Transverse colon (tissue), 4 donors: ENCODE data around the gene LAMA4. TPM values are rescaled to one million over a fixed set of nuclear protein-coding genes. Genes with fewer than 3 reads are reported as not detected.

Experiments
- DNase-seq: peaks from one replicate; pipeline ENCODE4 v3.0.0-alpha.2; 2019
- H3K27ac ChIP-seq, 4 donors: fragments of 200-600 bp; sonication (generic); 2 replicates each; pipeline ENCODE4 v1.5.1; 2016 to 2018; ENCODE audit warnings: inconsistent platforms in 4 of 4
- H3K27me3 ChIP-seq: fragments of 200-600 bp; sonication (generic); 2 replicates; pipeline ENCODE4 v1.5.1; 2017; ENCODE audit warnings: inconsistent platforms
- H3K36me3 ChIP-seq, 4 donors: fragments of 200-600 bp; sonication (generic); 2 replicates each; pipeline ENCODE4 v1.5.1; 2017 to 2019; ENCODE audit warnings: inconsistent platforms in 4 of 4
- H3K4me1 ChIP-seq, 4 donors: fragments of 200-600 bp; sonication (generic); 2 replicates each; pipeline ENCODE4 v1.5.1; 2017 to 2020; ENCODE audit warnings: inconsistent platforms in 4 of 4
- H3K4me3 ChIP-seq, 4 donors: fragments of 200-600 bp; sonication (generic); 1 replicate in 1 of 4; 2 replicates in 3 of 4; pipeline versions ENCODE4 v1.5.1 to v1.6.1; 2017 to 2019; ENCODE audit warnings: inconsistent platforms in 4 of 4
- H3K9me3 ChIP-seq, 2 donors: fragments of 200-600 bp; sonication (generic); 2 replicates each; pipeline ENCODE4 v1.5.1; 2017 to 2019; ENCODE audit warnings: inconsistent platforms in 2 of 2
- EP300 ChIP-seq: sonication (generic); formaldehyde crosslinking; IDR thresholded peaks from one replicate; pipeline ENCODE4 v1.6.1; 2017; ENCODE audit warnings: antibody characterized with exemption, low read depth
- POLR2A ChIP-seq: fragments of 450-650 bp; IDR thresholded peaks from one replicate; pipeline ENCODE4 v1.6.1; 2016; ENCODE audit warnings: antibody characterized with exemption, mild to moderate bottlenecking, moderate library complexity
- POLR2AphosphoS5 ChIP-seq, 3 donors: sonication (generic); formaldehyde crosslinking; IDR thresholded peaks; one replicate each; pipeline ENCODE4 v1.6.1; 2016; ENCODE audit warnings: antibody characterized with exemption in 3 of 3
- WGBS, 2 donors: methylation state at CpG; one replicate each; pipeline ENCODE4 v1.1.5; 2018; ENCODE audit warnings: low coverage in 1 of 2; 5-methylcytosine and 5-hydroxymethylcytosine counted together
- in situ Hi-C, 4 donors: fragments of 200-750 bp; cut with MboI; loops; one replicate each; pipeline versions ENCODE4 v1.15.0 to v1.15.1; 2017; ENCODE audit warnings: low sequenced_read_pairs in 3 of 4, low pct_ligation_motif_present in 1 of 4, low pct_unique_long_range_greater_than_20kb in 1 of 4
- intact Hi-C: fragments of 100-400 bp; cut with DNase I; formaldehyde crosslinking; loops from one replicate; pipeline ENCODE4 v1.15.1; 2023; ENCODE audit warnings: low total_unique reads
- total RNA-seq, 4 donors: library from RNA; depleted of rRNA; stranded (reverse); fragments of >200 nt; gene quantifications; one replicate each; pipeline ENCODE4 v1.1.0, GENCODE V29; 2016
- TF ChIP-seq, protein P1 (sequence below), 5 experiments: fragments of 200-600 bp in 3 of 5; fragments of 450-650 bp in 2 of 5; sonication (generic) in 3 of 5; IDR thresholded peaks; 1 replicate in 2 of 5; 2 replicates in 3 of 5; pipeline ENCODE4 v1.5.1; 2016 to 2017; ENCODE audit warnings: antibody characterized with exemption in 5 of 5, inconsistent platforms in 3 of 5, mild to moderate bottlenecking in 2 of 5, moderate library complexity in 1 of 5

Gene LAMA4
- total RNA-seq, 4 donors from 2014 or later, result 27.3 to 54.9 (median 40.1) TPM

DNA sequence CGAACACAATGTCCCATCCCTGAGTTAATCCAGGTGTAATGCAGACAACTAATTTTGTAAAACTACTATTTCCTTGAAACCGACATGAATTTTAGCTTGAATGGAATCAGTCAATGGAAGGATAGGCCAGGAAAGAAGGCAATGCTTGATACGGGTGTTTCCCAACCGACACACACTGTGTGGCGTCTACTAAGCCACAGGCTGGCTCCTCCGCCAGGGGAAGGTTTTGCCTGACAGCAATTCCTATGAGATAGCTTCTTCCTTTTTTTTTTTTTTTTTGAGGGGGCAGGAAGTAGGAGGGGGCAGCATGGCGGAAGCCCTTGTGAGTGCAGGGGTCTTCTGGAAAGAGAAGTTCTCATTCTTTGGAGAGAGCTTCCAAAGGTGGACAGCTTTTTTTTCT, 12.0 kb upstream of the LAMA4 start:
- in situ Hi-C loops (no loop called here), intact Hi-C loops (no loop called here)
- no peaks in the 10 kb centered on the region for H3K9me3 ChIP-seq
- no peaks in the 10 kb centered on the region for H3K36me3 ChIP-seq
- no peaks in the 10 kb centered on the region for H3K27me3 ChIP-seq
- WGBS, 2 donors, result 80 to 83% methylated on average over 6 to 7 of the region's 7 CpGs
- no peak overlapping the region for H3K4me3 ChIP-seq
- no peak for DNase-seq
- no peak for TF ChIP-seq POLR2AphosphoS5 (IDR thresholded peaks at IDR 0.05)
- no peak for TF ChIP-seq POLR2A
- no peak for TF ChIP-seq EP300
- TF ChIP-seq, protein P1, sequence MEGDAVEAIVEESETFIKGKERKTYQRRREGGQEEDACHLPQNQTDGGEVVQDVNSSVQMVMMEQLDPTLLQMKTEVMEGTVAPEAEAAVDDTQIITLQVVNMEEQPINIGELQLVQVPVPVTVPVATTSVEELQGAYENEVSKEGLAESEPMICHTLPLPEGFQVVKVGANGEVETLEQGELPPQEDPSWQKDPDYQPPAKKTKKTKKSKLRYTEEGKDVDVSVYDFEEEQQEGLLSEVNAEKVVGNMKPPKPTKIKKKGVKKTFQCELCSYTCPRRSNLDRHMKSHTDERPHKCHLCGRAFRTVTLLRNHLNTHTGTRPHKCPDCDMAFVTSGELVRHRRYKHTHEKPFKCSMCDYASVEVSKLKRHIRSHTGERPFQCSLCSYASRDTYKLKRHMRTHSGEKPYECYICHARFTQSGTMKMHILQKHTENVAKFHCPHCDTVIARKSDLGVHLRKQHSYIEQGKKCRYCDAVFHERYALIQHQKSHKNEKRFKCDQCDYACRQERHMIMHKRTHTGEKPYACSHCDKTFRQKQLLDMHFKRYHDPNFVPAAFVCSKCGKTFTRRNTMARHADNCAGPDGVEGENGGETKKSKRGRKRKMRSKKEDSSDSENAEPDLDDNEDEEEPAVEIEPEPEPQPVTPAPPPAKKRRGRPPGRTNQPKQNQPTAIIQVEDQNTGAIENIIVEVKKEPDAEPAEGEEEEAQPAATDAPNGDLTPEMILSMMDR (IDR thresholded peaks at IDR 0.05), result no peak
- H3K4me1 ChIP-seq, result peaks cover 0 to 12% (median 4%) of the 10 kb centered on the region in 4 donors
- no peak overlapping the region for H3K27ac ChIP-seq

DNA sequence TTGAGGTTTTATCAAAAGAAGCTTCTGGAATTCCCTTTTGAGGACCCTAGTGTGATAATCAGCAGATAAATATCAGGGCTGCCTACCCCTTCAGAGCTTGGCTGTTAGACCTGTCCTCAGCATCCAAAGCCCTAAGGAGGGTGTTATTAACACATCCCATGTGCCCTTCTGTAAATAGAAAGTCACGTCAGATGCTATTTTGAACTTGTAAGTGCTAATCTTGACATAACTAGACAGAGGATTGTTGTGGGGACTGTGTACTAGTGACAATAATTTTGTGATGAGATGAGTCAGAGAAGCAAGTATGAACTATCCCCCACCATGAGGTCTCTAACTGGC, 4.9 kb upstream of the LAMA4 start:
- intact Hi-C loops, result loop anchor here (10.0 kb wide), 2 partner anchors 45 to 65 kb away; no protein-coding TSS in a partner anchor
- peaks cover 7% of the 10 kb centered on the region for H3K27me3 ChIP-seq
- DNase-seq, result no peak
- H3K27ac ChIP-seq, result no peak overlapping the region
- H3K4me1 ChIP-seq, result peaks cover 0 to 8% (median 1%) of the 10 kb centered on the region in 4 donors
- no peaks in the 10 kb centered on the region for H3K36me3 ChIP-seq
- 75 to 100% methylated on average over 1 of the region's 1 CpG for WGBS, 2 donors
- TF ChIP-seq POLR2A, result no peak
- TF ChIP-seq POLR2AphosphoS5 (IDR thresholded peaks at IDR 0.05), result no peak
- TF ChIP-seq EP300, result no peak
- TF ChIP-seq, protein P1 (IDR thresholded peaks at IDR 0.05), result no peak
- H3K9me3 ChIP-seq, result no peaks in the 10 kb centered on the region
- H3K4me3 ChIP-seq, result no peak overlapping the region
- in situ Hi-C loops, result no loop called here

DNA sequence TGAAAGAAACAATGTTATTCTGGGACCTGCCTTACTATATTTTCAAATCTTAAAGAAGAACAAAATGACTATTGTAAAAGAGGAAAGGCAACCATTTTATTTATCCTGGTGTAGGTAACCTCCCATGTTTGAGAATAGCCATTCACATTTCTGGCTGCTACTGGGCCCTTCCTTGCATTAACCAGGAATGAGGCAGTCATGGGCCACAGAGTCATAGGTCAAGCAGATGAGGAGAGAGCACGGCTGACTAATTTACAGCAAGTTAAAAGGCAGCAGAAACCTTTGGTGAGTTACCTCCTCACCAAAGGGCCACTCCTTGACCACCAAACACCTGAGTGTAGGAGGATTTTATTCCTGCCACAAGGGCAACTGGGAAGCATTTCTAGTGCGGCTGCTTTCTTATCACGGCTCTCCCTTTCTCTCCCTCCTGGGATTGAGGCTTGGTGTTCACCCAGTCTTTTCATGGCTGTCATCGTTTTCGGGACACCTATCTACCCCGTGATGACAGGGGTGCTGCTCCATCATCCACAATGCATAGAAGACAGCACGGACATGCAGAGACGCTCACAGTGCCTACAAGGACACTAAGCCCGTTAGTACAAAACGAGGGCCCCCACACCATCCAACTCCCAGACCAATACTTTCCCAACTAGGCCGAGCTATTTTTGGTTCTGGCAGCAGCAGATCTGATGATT, 4.4 kb upstream of the LAMA4 start:
- intact Hi-C loops (loop anchor here (10.0 kb wide), 2 partner anchors 46 to 64 kb away; no protein-coding TSS in a partner anchor), in situ Hi-C loops (no loop called here)
- no peaks in the 10 kb centered on the region for H3K36me3 ChIP-seq
- peaks cover 12% of the 10 kb centered on the region for H3K27me3 ChIP-seq
- 60 to 90% methylated on average over 1 to 11 of the region's 11 CpGs for WGBS, 2 donors
- H3K27ac ChIP-seq, result no peak overlapping the region
- no peak overlapping the region for H3K4me3 ChIP-seq
- peaks cover 0 to 8% (median 1%) of the 10 kb centered on the region in 4 donors for H3K4me1 ChIP-seq
- H3K9me3 ChIP-seq, result no peaks in the 10 kb centered on the region
- no peak for TF ChIP-seq POLR2A
- no peak for TF ChIP-seq EP300
- no peak for TF ChIP-seq POLR2AphosphoS5 (IDR thresholded peaks at IDR 0.05)
- TF ChIP-seq, protein P1 (IDR thresholded peaks at IDR 0.05), result no peak
- DNase-seq, result no peak

DNA sequence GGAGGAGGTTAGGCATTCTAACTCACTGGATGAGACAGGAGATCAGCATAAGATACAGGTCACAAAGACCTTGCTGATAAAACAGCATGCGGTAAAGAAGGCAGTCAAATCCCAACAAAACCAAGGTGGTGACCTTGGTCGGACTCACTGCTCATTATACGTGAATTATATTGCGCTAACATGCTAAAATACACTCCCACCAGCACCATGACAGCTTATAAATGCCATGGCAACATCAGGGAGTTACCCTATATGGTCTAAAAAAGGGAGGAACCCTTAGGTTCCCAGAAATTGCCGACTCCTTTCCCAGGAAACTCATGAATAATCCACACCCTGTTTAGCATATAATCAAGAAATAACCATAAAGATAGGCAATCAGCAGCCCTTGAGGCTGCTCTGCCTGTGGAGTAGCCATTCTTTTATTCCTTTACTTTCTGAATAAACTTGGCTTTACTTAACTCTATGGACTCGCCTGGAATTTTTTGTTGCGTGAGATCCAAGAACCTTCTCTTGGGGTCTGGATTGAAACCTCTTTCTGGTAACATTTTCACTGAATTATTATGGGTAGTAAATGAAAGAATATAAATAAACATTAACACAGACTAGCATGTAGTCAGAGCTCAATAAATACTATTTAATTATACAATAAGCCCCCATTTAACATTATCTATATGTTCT, 3.0 kb upstream of the LAMA4 start:
- Histone ChIP-seq H3K4me1 (peaks cover 0 to 8% (median 1%) of the 10 kb centered on the region in 4 donors), H3K27me3 (peaks cover 25% of the 10 kb centered on the region), H3K27ac (no peak overlapping the region), H3K36me3 (no peaks in the 10 kb centered on the region), H3K4me3 (no peak overlapping the region), H3K9me3 (no peaks in the 10 kb centered on the region)
- WGBS, 2 donors, result 89 to 92% methylated on average over 6 to 7 of the region's 7 CpGs
- no peak for TF ChIP-seq POLR2AphosphoS5 (IDR thresholded peaks at IDR 0.05)
- TF ChIP-seq, protein P1 (IDR thresholded peaks at IDR 0.05), result no peak
- TF ChIP-seq POLR2A, result no peak
- TF ChIP-seq EP300, result no peak
- intact Hi-C loops (loop anchor here (10.0 kb wide), 2 partner anchors 47 to 63 kb away; no protein-coding TSS in a partner anchor), in situ Hi-C loops (no loop called here)
- no peak for DNase-seq
